Heart left ventricle (tissue), 13 donors: ENCODE results near the gene CEP89.

Experiments used
- POLR2A ChIP-seq, 2 donors: fragments of 450-650 bp; IDR thresholded peaks; one replicate each; pipeline ENCODE4 v1.6.1; 2017; ENCODE audit warnings: antibody characterized with exemption in 2 of 2, mild to moderate bottlenecking in 2 of 2, moderate library complexity in 2 of 2
- TF ChIP-seq, protein P1 (sequence below), 12 donors: fragments of 200-600 bp; sonication (generic) in 4 of 12; IDR thresholded peaks; one replicate each; pipeline versions ENCODE4 v1.5.0 to v1.8.0; 2018 to 2022; ENCODE audit warnings: antibody characterized with exemption in 12 of 12, mild to moderate bottlenecking in 5 of 12
- donor health status: ischemic (EF 13 %, LVEDD 7.1; RV severe dilation, severe dysfunction).
- donor health status: DM: no; HTN: yes; CAD: no.
- donor health status: DM: no; HTN: no; CAD: no.
- donor health status: ischemic (EF 25% LVEDD 6.9; RV normal size, moderate dysfunction).
- donor health status: ischemic (EF 25% LVEDD 5.7; RV mildly dilated, moderate dysfunction).
- donor health status: ischemic (EF 35%, LVEDD 5.7; RV mildly dilated, moderate dysfunction).
- donor health status: nonischemic (EF 11% LVEDD 7.7; RV severe dilation, severe dysfunction).
- donor health status: DM: yes; HTN: yes; CAD: no.
- donor health status: PGD.
- donor health status: ischemic (EF 29% LVEDD 5.4; RV normal size, mild dysfunction).
- donor health status: nonischemic (EF 23%, LVEDD 6.1; RV moderate dilation, normal function).

DNA sequence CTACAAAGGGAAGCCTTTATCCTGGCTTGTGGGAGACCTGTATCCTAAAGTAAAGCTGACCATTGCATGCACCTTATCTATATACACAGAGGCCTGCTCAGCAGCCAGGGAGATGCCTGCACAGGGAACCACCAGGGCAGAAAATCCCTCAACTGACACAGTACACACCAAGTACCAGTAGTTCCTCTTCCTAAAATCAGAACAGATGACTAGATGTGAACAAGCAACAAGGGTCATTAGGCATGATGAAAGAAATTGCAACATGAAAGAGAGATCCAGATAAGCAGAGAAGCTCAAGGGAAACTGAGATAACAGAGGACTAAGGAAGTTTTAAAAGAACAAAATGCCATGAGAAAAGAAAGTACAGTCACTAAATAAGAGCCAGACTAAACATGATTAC lies 62.5 kb downstream of the CEP89 start:
- TF ChIP-seq, protein P1, sequence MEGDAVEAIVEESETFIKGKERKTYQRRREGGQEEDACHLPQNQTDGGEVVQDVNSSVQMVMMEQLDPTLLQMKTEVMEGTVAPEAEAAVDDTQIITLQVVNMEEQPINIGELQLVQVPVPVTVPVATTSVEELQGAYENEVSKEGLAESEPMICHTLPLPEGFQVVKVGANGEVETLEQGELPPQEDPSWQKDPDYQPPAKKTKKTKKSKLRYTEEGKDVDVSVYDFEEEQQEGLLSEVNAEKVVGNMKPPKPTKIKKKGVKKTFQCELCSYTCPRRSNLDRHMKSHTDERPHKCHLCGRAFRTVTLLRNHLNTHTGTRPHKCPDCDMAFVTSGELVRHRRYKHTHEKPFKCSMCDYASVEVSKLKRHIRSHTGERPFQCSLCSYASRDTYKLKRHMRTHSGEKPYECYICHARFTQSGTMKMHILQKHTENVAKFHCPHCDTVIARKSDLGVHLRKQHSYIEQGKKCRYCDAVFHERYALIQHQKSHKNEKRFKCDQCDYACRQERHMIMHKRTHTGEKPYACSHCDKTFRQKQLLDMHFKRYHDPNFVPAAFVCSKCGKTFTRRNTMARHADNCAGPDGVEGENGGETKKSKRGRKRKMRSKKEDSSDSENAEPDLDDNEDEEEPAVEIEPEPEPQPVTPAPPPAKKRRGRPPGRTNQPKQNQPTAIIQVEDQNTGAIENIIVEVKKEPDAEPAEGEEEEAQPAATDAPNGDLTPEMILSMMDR (IDR thresholded peaks at IDR 0.05): no peak
- TF ChIP-seq POLR2A (IDR thresholded peaks at IDR 0.05): no peak
